Ovary (tissue), 9 donors: ENCODE measurements around the gene MTAP. TPM values are rescaled to one million over a fixed set of nuclear protein-coding genes. Genes with fewer than 3 reads are reported as not detected.

Experiments used
- DNase-seq, 5 donors: peaks; one replicate each; pipeline ENCODE4 v3.0.0-alpha.2; 2019 to 2020
- H3K27ac ChIP-seq, 2 donors: fragments of 200-600 bp; one replicate each; pipeline versions ENCODE4 v1.5.1 to v1.8.0; 2019 to 2022
- H3K27me3 ChIP-seq: fragments of 200-600 bp; one replicate; pipeline ENCODE4 v1.8.0; 2022
- H3K36me3 ChIP-seq: fragments of 200-600 bp; sonication (generic); one replicate; pipeline ENCODE4 v1.5.1; 2019
- H3K4me1 ChIP-seq: one replicate; pipeline ENCODE4 v1.8.1; 2013; ENCODE audit warnings: mild to moderate bottlenecking, moderate library complexity; ENCODE audit not compliant: insufficient read depth
- H3K4me3 ChIP-seq: fragments of 200-600 bp; sonication (generic); one replicate; pipeline ENCODE4 v1.5.1; 2017
- H3K9me3 ChIP-seq, 2 donors: fragments of 200-600 bp in 1 of 2; sonication (generic) in 1 of 2; one replicate each; pipeline versions ENCODE4 v1.5.1 to v1.8.1; 2013 to 2019; ENCODE audit warnings: mild to moderate bottlenecking in 1 of 2, moderate library complexity in 1 of 2
- CTCF ChIP-seq, 3 donors: fragments of 450-650 bp in 2 of 3; fragments of 200-600 bp in 1 of 3; IDR thresholded peaks; one replicate each; pipeline versions ENCODE4 v1.5.1 to v1.8.0; 2016 to 2022; ENCODE audit warnings: antibody characterized with exemption in 3 of 3, mild to moderate bottlenecking in 1 of 3
- EP300 ChIP-seq: sonication (generic); formaldehyde crosslinking; IDR thresholded peaks from one replicate; pipeline ENCODE4 v1.6.1; 2017; ENCODE audit warnings: antibody characterized with exemption
- POLR2A ChIP-seq: fragments of 450-650 bp; IDR thresholded peaks from one replicate; pipeline ENCODE4 v1.6.1; 2017; ENCODE audit warnings: antibody characterized with exemption, mild to moderate bottlenecking, moderate library complexity
- WGBS, 3 donors: extraction: QIAGEN DNeasy Blood & Tissue Kit in 1 of 3; methylation state at CpG; one replicate each; pipeline versions ENCODE4 v1.1.5 to v1.1.7; 2013 to 2017; 5-methylcytosine and 5-hydroxymethylcytosine counted together
- intact Hi-C, 4 donors: fragments of 100-400 bp; cut with DNase I; formaldehyde crosslinking; loops; one replicate each; pipeline versions ENCODE4 v1.11.0 to v1.15.1; 2022 to 2023
- polyA plus RNA-seq, 2 donors: library from polyadenylated mRNA; stranded (reverse); fragments of 200-250 nt in 1 of 2; fragments of 350-450 nt in 1 of 2; fragmentation: Illumina TruSeq in 1 of 2; extraction: RNeasy Lipid Tissue Mini Kit (QIAGEN cat#74804) in 1 of 2; gene quantifications; one replicate each; pipeline ENCODE4 v1.2.3, GENCODE V29; 2013 to 2014
- total RNA-seq, 7 donors: library from RNA; depleted of rRNA in 2 of 7; stranded (reverse); fragments of >200 nt in 2 of 7; fragmentation: NEBNext Ultra II Directional in 3 of 7; extraction: Animal tissue kit (Norgen Biotek cat#: 25700) in 3 of 7; gene quantifications; one replicate each; pipeline versions ENCODE4 v1.1.0 to v1.2.4, GENCODE V29; 2016 to 2023
- donor health status: DM: no; HTN: no; CAD: no; lungs with moderate emphysema.
- donor health status: DM: no; HTN: no; CAD: no.
- donor health status: Bipolar disorder and iron deficiency.
- donor health status: DM: yes; HTN: yes; CAD: no.
- donor health status: DM: no; HTN: no; CAD: no.
- donor health status: DM: yes; HTN: yes; CAD: no.

The MTAP gene
- total and polyA plus RNA-seq, 9 donors: 12.2 to 43.3 (median 34.0) TPM

GRCh38 chr9:21933865-21934264 lies 131.4 kb downstream of the MTAP start:
- TF ChIP-seq POLR2A: no peak
- TF ChIP-seq EP300: no peak
- no peak for TF ChIP-seq CTCF (IDR thresholded peaks at IDR 0.05)
- no peak for DNase-seq
- 91 to 98% (median 95%) methylated on average over 2 of the region's 2 CpGs for WGBS, 3 donors
- intact Hi-C loops: no loop called here
- no peaks in the 10 kb centered on the region for H3K36me3 ChIP-seq
- no peaks in the 10 kb centered on the region for H3K9me3 ChIP-seq
- no peak overlapping the region for H3K4me3 ChIP-seq
- no peaks in the 10 kb centered on the region for H3K4me1 ChIP-seq
- H3K27me3 ChIP-seq: no peaks in the 10 kb centered on the region
- no peak overlapping the region for H3K27ac ChIP-seq

- intact Hi-C loops: no loop called here
- Histone ChIP-seq H3K27me3 (no peaks in the 10 kb centered on the region), H3K4me1 (no peaks in the 10 kb centered on the region), H3K9me3 (no peaks in the 10 kb centered on the region), H3K36me3 (no peaks in the 10 kb centered on the region), H3K27ac (no peak overlapping the region), H3K4me3 (no peak overlapping the region)
- WGBS, 3 donors: 64 to 77% (median 74%) methylated on average over 1 of the region's 1 CpG
- no peak for TF ChIP-seq EP300
- TF ChIP-seq POLR2A: no peak
- no peak for TF ChIP-seq CTCF (IDR thresholded peaks at IDR 0.05)
- DNase-seq: no peak
Observed at GRCh38 chr9:21935631-21936030, 133.2 kb downstream of the MTAP start.

DNA sequence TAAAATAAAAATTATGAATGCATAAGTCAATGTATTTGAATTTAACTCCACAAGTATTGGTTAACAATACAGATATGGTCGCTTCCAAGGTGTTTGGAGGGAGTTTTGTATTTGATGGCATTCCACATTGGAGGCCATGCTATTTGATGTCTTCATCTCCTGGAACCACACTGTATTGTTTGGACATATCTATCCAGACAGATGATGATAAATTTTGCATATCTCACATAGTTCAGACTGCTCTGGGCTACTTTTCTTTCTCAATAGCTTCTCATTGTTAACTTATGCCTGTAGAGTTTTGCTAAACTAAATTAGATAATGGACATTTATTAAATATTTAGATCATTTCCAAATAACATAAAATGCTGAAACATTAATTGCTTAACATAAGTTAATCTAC lies 133.7 kb downstream of the MTAP start:
- intact Hi-C loops: no loop called here
- H3K9me3 ChIP-seq: no peaks in the 10 kb centered on the region
- H3K36me3 ChIP-seq: no peaks in the 10 kb centered on the region
- DNase-seq: no peak
- H3K27me3 ChIP-seq: no peaks in the 10 kb centered on the region
- H3K27ac ChIP-seq: no peak overlapping the region
- WGBS, 3 donors: 93 to 96% (median 96%) methylated on average over 1 of the region's 1 CpG
- H3K4me3 ChIP-seq: no peak overlapping the region
- TF ChIP-seq CTCF (IDR thresholded peaks at IDR 0.05) (no peak), EP300 (no peak), POLR2A (no peak)
- no peaks in the 10 kb centered on the region for H3K4me1 ChIP-seq

GRCh38 chr9:21941337-21941995 lies 139.0 kb downstream of the MTAP start:
- WGBS, 3 donors: 85 to 92% (median 90%) methylated on average over 4 of the region's 4 CpGs
- no peaks in the 10 kb centered on the region for H3K4me1 ChIP-seq
- TF ChIP-seq EP300: no peak
- no peak for TF ChIP-seq CTCF (IDR thresholded peaks at IDR 0.05)
- no peak for TF ChIP-seq POLR2A

More at GRCh38 chr9:21941337-21941995, 139.0 kb downstream of the MTAP start:
- Histone ChIP-seq H3K36me3 (no peaks in the 10 kb centered on the region), H3K27me3 (no peaks in the 10 kb centered on the region), H3K9me3 (no peaks in the 10 kb centered on the region), H3K4me3 (no peak overlapping the region), H3K27ac (no peak overlapping the region)
- no peak for DNase-seq
- intact Hi-C loops: no loop called here
